Measurements from ENCODE around the gene NRBF2.

Gene NRBF2

GRCh38 chr10:63165249-63165648 lies 32.1 kb downstream of the NRBF2 start:
- H3K4me3 ChIP-seq (ENCODE audit: low read depth, low read length), result no peak overlapping the region
- no peak for TF ChIP-seq CTCF (IDR thresholded peaks at IDR 0.05; ENCODE audit: low read depth, low read length)

- TF ChIP-seq CTCF (IDR thresholded peaks at IDR 0.05; ENCODE audit: low read depth, low read length), result peak; percentile 53
- H3K4me3 ChIP-seq (ENCODE audit: low read depth, low read length), result no peak overlapping the region
Measured at GRCh38 chr10:63166742-63167258, 33.7 kb downstream of the NRBF2 start.

- no peak overlapping the region for H3K4me3 ChIP-seq (ENCODE audit: low read depth, low read length)
- TF ChIP-seq CTCF (IDR thresholded peaks at IDR 0.05; ENCODE audit: low read depth, low read length), result no peak
Measured at GRCh38 chr10:63168821-63169462, 35.8 kb downstream of the NRBF2 start.

GRCh38 chr10:63169624-63170023 lies 36.5 kb downstream of the NRBF2 start:
- H3K4me3 ChIP-seq (ENCODE audit: low read depth, low read length), result no peak overlapping the region
- no peak for TF ChIP-seq CTCF (IDR thresholded peaks at IDR 0.05; ENCODE audit: low read depth, low read length)

- no peak overlapping the region for H3K4me3 ChIP-seq (ENCODE audit: low read depth, low read length)
- TF ChIP-seq CTCF (IDR thresholded peaks at IDR 0.05; ENCODE audit: low read depth, low read length), result no peak
Measured at GRCh38 chr10:63171255-63171855, 38.2 kb downstream of the NRBF2 start.

- H3K4me3 ChIP-seq (ENCODE audit: low read depth, low read length), result no peak overlapping the region
Measured at GRCh38 chr10:63171926-63172325, 38.8 kb downstream of the NRBF2 start.

More at GRCh38 chr10:63171926-63172325, 38.8 kb downstream of the NRBF2 start:
- TF ChIP-seq CTCF (IDR thresholded peaks at IDR 0.05; ENCODE audit: low read depth, low read length), result no peak
